ENCODE results near the gene ECHS1. TPM values are rescaled to one million over a fixed set of nuclear protein-coding genes. Genes with fewer than 3 reads are reported as not detected.
A peak's percentile ranks its signal among the peaks of the same experiment; 100 is the strongest.

ECHS1 gene
- total and polyA plus RNA-seq, 10 donors: 29.8 to 81.2 (median 45.8) TPM

- intact Hi-C loops (cut with DNase I; ENCODE audit: low total_unique reads): no loop called here
- no peak for DNase-seq
- Histone ChIP-seq H3K4me3 (peak overlapping the region; percentile 67 to 94 (median 86)), H3K4me1 (peaks cover 27 to 83% (median 66%) of the 10 kb centered on the region in 6 donors), H3K27me3 (replicated peaks in 1 of 7) (no peaks in the 10 kb centered on the region), H3K9me3 (no peaks in the 10 kb centered on the region), H3K27ac (peak overlapping the region; percentile 83 to 94 (median 86)), H3K36me3 (peaks cover 0 to 35% (median 22%) of the 10 kb centered on the region in 6 donors)
- WGBS, 5 donors: 33 to 36% (median 35%) methylated on average over 27 of the region's 27 CpGs
- TF ChIP-seq POLR2AphosphoS5 (IDR thresholded peaks at IDR 0.05) (no peak), POLR2A (IDR thresholded peaks at IDR 0.05) (no peak), CTCF (IDR thresholded peaks at IDR 0.05 in 8 of 11, conservative IDR thresholded peaks at IDR 0.05 in 3 of 11) (no peak)
These were observed 20.4 kb upstream of the ECHS1 start for GRCh38 chr10:133393401-133394063.

- no peaks in the 10 kb centered on the region for H3K27me3 ChIP-seq (replicated peaks in 1 of 7)
- peak overlapping the region in 6 of 8 donors; percentile 11 to 94 (median 88) for H3K27ac ChIP-seq
- H3K4me1 ChIP-seq: peaks cover 34 to 95% (median 77%) of the 10 kb centered on the region in 6 donors
- DNase-seq: no peak
- H3K9me3 ChIP-seq: no peaks in the 10 kb centered on the region
- peaks cover 0 to 20% (median 11%) of the 10 kb centered on the region in 6 donors for H3K36me3 ChIP-seq
- intact Hi-C loops (cut with DNase I; ENCODE audit: low total_unique reads): no loop called here
- no peak for TF ChIP-seq POLR2A (IDR thresholded peaks at IDR 0.05)
- TF ChIP-seq POLR2AphosphoS5 (IDR thresholded peaks at IDR 0.05): peak in 1 of 3 donors; percentile 36
- no peak overlapping the region for H3K4me3 ChIP-seq
- WGBS, 5 donors: 66 to 83% (median 74%) methylated on average over 10 to 12 of the region's 12 CpGs
These were observed 18.8 kb upstream of the ECHS1 start for GRCh38 chr10:133391761-133392518.

- peaks cover 34 to 90% (median 77%) of the 10 kb centered on the region in 6 donors for H3K4me1 ChIP-seq
- no peak for TF ChIP-seq POLR2A (IDR thresholded peaks at IDR 0.05)
- peak in 1 of 3 donors; percentile 21 for TF ChIP-seq POLR2AphosphoS5 (IDR thresholded peaks at IDR 0.05)
- intact Hi-C loops (cut with DNase I; ENCODE audit: low total_unique reads): no loop called here
- H3K27ac ChIP-seq: peak overlapping the region in 7 of 8 donors; percentile 20 to 94 (median 88)
- H3K9me3 ChIP-seq: no peaks in the 10 kb centered on the region
- no peaks in the 10 kb centered on the region for H3K27me3 ChIP-seq (replicated peaks in 1 of 7)
- peaks cover 0 to 13% (median 5%) of the 10 kb centered on the region in 6 donors for H3K36me3 ChIP-seq
- no peak for DNase-seq
- no peak overlapping the region for H3K4me3 ChIP-seq
- 89 to 100% (median 93%) methylated on average over 4 to 12 of the region's 12 CpGs for WGBS, 5 donors
These were observed 18.1 kb upstream of the ECHS1 start for GRCh38 chr10:133391249-133391635.

GRCh38 chr10:133390597-133391248, 17.6 kb upstream of the ECHS1 start:
- Histone ChIP-seq H3K4me1 (peaks cover 34 to 85% (median 74%) of the 10 kb centered on the region in 6 donors), H3K4me3 (peak overlapping the region in 1 of 8 donors; percentile 70), H3K36me3 (peaks cover 0 to 7% (median under 1%) of the 10 kb centered on the region in 6 donors), H3K27ac (peak overlapping the region; percentile 26 to 94 (median 88)), H3K9me3 (no peaks in the 10 kb centered on the region), H3K27me3 (replicated peaks in 1 of 7) (no peaks in the 10 kb centered on the region)
- DNase-seq: no peak
- 77 to 91% (median 86%) methylated on average over 19 of the region's 19 CpGs for WGBS, 5 donors
- intact Hi-C loops (cut with DNase I; ENCODE audit: low total_unique reads): no loop called here
- TF ChIP-seq POLR2A (IDR thresholded peaks at IDR 0.05) (no peak), POLR2AphosphoS5 (IDR thresholded peaks at IDR 0.05) (no peak), CTCF (IDR thresholded peaks at IDR 0.05 in 8 of 11, conservative IDR thresholded peaks at IDR 0.05 in 3 of 11) (no peak)

All from spleen (tissue), 11 donors.